ENCODE results near the gene MAGEA11. TPM values are rescaled to one million over a fixed set of nuclear protein-coding genes. Genes with fewer than 3 reads are reported as not detected.

MAGEA11 gene
- total RNA-seq, 2 experiments from 2014 or later: not detected

Other genes with a start within 250 kb of the MAGEA11 start
- 100 to 1,000 TPM; 114 to 116 TPM for gene IDS, start 206.8 kb upstream of the MAGEA11 start, total RNA-seq
- 10 to 100 TPM; 31.8 to 36.4 TPM for gene EOLA1, start 171.0 kb upstream of the MAGEA11 start, total RNA-seq
- not detected for gene HSFX3, start 162.1 kb upstream of the MAGEA11 start, total RNA-seq
- gene MAGEA9B, start 124.6 kb upstream of the MAGEA11 start, total RNA-seq: not detected
- gene HSFX2, start 116.7 kb upstream of the MAGEA11 start, total RNA-seq: not detected
- 10 to 100 TPM; 19.0 to 20.4 TPM for gene TMEM185A, start 80.3 kb upstream of the MAGEA11 start, total RNA-seq
- 1 to 10 TPM in 1 of 2 experiments, under 1 TPM in 1; 0.50 to 1.1 TPM for gene HSFX1, start 62.0 kb downstream of the MAGEA11 start, total RNA-seq
- gene MAGEA9, start 69.9 kb downstream of the MAGEA11 start, total RNA-seq: not detected
- not detected for gene MAGEA8, start 169.1 kb downstream of the MAGEA11 start, total RNA-seq
- gene HSFX4, start 217.5 kb downstream of the MAGEA11 start, total RNA-seq: not detected
- 10 to 100 TPM; 40.6 to 45.0 TPM for gene EOLA2, start 226.4 kb downstream of the MAGEA11 start, total RNA-seq

Measured in activated CD4-positive, alpha-beta memory T cell treated with anti-CD3 and anti-CD28 coated beads, Interleukin-2, amount 10 ng/mL, durations not matched to agents 7 days and 5 days (primary cell).